Trophoblast cell (in vitro differentiated cells and primary cell): Measurements from ENCODE around the gene CDPF1.

Source experiments
- DNase-seq, 2 donors: peaks; one replicate each; pipeline ENCODE4 v3.0.0-alpha.2; 2016
- H2AFZ ChIP-seq: 2 replicates; pipeline ENCODE4 v1.6.1; 2013; ENCODE audit warnings: low read length, moderate library complexity, mild to moderate bottlenecking; ENCODE audit not compliant: insufficient read depth, poor library complexity
- H2AK5ac ChIP-seq: 2 replicates; pipeline ENCODE4 v1.6.1; 2013; ENCODE audit warnings: mild to moderate bottlenecking, low read length
- H2BK120ac ChIP-seq: 2 replicates; pipeline ENCODE4 v1.6.1; 2013; ENCODE audit warnings: low read length, mild to moderate bottlenecking, moderate library complexity; ENCODE audit not compliant: insufficient read depth, poor library complexity
- H2BK12ac ChIP-seq: 2 replicates; pipeline ENCODE4 v1.6.1; 2013; ENCODE audit warnings: mild to moderate bottlenecking, low read length, moderate library complexity
- H2BK5ac ChIP-seq: 2 replicates; pipeline ENCODE4 v1.6.1; 2013; ENCODE audit warnings: low read length, low read depth, moderate library complexity, mild to moderate bottlenecking; ENCODE audit not compliant: poor library complexity
- H3K14ac ChIP-seq: 2 replicates; pipeline ENCODE4 v1.6.1; 2013; ENCODE audit warnings: mild to moderate bottlenecking, low read length
- H3K18ac ChIP-seq: 2 replicates; pipeline ENCODE4 v1.6.1; 2013; ENCODE audit warnings: mild to moderate bottlenecking, low read length
- H3K23ac ChIP-seq: 2 replicates; pipeline ENCODE4 v1.6.1; 2013; ENCODE audit warnings: low read length
- H3K27ac ChIP-seq: 2 replicates; pipeline ENCODE4 v1.5.1; 2013; ENCODE audit warnings: low read depth, mild to moderate bottlenecking, inconsistent platforms, low read length, moderate library complexity
- H3K27me3 ChIP-seq: 2 replicates; pipeline ENCODE4 v1.6.1; 2013; ENCODE audit warnings: inconsistent platforms, mild to moderate bottlenecking, low read length, moderate library complexity; ENCODE audit not compliant: insufficient read depth
- H3K36me3 ChIP-seq, 2 experiments: 1 replicate in 1 of 2; 2 replicates in 1 of 2; pipeline ENCODE4 v1.6.1; 2013; ENCODE audit warnings: low read length in 2 of 2, mild to moderate bottlenecking in 2 of 2, moderate library complexity in 1 of 2; ENCODE audit not compliant: insufficient read depth in 2 of 2, control insufficient read depth in 1 of 2
- H3K4ac ChIP-seq: 2 replicates; pipeline ENCODE4 v1.6.1; 2013; ENCODE audit warnings: low read depth, mild to moderate bottlenecking, low read length, moderate library complexity
- H3K4me1 ChIP-seq, 2 experiments: 1 replicate in 1 of 2; 2 replicates in 1 of 2; pipeline ENCODE4 v1.6.1; 2013; ENCODE audit warnings: low read length in 2 of 2, mild to moderate bottlenecking in 2 of 2, moderate library complexity in 1 of 2; ENCODE audit not compliant: insufficient read depth in 2 of 2, control insufficient read depth in 1 of 2
- H3K4me2 ChIP-seq: 2 replicates; pipeline ENCODE4 v1.6.1; 2013; ENCODE audit warnings: inconsistent platforms, mild to moderate bottlenecking, low read length, moderate library complexity
- H3K4me3 ChIP-seq: 2 replicates; pipeline ENCODE4 v1.5.1; 2013; ENCODE audit warnings: mild to moderate bottlenecking, low read depth, low read length, inconsistent platforms
- H3K79me1 ChIP-seq: one replicate; pipeline ENCODE4 v1.6.1; 2013; ENCODE audit warnings: low read length
- H3K79me2 ChIP-seq: 2 replicates; pipeline ENCODE4 v1.6.1; 2013; ENCODE audit warnings: low read length, mild to moderate bottlenecking; ENCODE audit not compliant: control insufficient read depth, insufficient read depth, poor library complexity
- H3K9ac ChIP-seq: 2 replicates; pipeline ENCODE4 v1.6.1; 2013; ENCODE audit warnings: mild to moderate bottlenecking, low read length
- H3K9me3 ChIP-seq: 2 replicates; pipeline ENCODE4 v1.6.1; 2013; ENCODE audit warnings: low read depth, mild to moderate bottlenecking, control low read depth, inconsistent platforms, low read length; ENCODE audit not compliant: insufficient read depth
- H4K12ac ChIP-seq: 2 replicates; pipeline ENCODE4 v1.6.1; 2013; ENCODE audit warnings: low read depth, mild to moderate bottlenecking, low read length, moderate library complexity
- H4K8ac ChIP-seq: 2 replicates; pipeline ENCODE4 v1.6.1; 2013; ENCODE audit warnings: low read depth, mild to moderate bottlenecking, low read length, moderate library complexity
- H4K91ac ChIP-seq: one replicate; pipeline ENCODE4 v1.6.1; 2013; ENCODE audit warnings: low read depth, mild to moderate bottlenecking, low read length, moderate library complexity
- WGBS: extraction: QIAGEN DNeasy Blood & Tissue Kit; methylation state at CpG from one replicate; pipeline ENCODE4 v1.1.7; 2013; ENCODE audit warnings: missing lambda C conversion rate; ENCODE audit not compliant: insufficient read length, insufficient coverage; ENCODE audit errors: extremely low coverage; 5-methylcytosine and 5-hydroxymethylcytosine counted together

Gene CDPF1

DNA sequence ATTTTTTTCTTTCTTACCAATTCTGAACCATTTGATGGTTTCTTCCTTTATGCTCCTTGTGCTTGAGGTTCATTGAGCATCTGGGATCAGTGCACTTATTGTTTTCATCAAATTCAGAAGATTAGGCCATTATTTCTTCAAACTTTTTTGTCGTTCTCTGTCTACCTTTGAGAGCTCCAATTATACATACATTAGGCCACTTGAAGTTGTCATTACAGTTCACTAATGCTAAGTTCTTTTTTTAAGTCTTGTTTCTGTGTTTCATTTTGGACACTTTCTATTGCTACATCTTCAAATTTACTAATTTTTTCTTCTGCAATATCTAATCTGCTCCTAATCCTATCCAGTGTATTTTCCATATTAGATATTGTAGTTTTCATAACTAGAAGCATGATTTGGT lies 40.8 kb downstream of the CDPF1 start:
- H3K4me3 ChIP-seq, result no peak overlapping the region
- H3K4me2 ChIP-seq, result no peak overlapping the region
- no peak overlapping the region for H3K27ac ChIP-seq
- no peak overlapping the region for H3K9ac ChIP-seq
- no peak for DNase-seq
- WGBS, result no CpG with 5 or more reads among the region's 1 CpG
- no peaks in the 10 kb centered on the region for H3K79me2 ChIP-seq
- H4K12ac ChIP-seq, result no peak overlapping the region
- no peak overlapping the region for H3K18ac ChIP-seq
- H3K23ac ChIP-seq, result no peak overlapping the region
- no peak overlapping the region for H4K91ac ChIP-seq
- H2BK12ac ChIP-seq, result no peak overlapping the region
- no peaks in the 10 kb centered on the region for H3K27me3 ChIP-seq
- H4K8ac ChIP-seq, result no peak overlapping the region
- H2BK120ac ChIP-seq, result no peak overlapping the region
- no peaks in the 10 kb centered on the region for H3K4me1 ChIP-seq
- no peak overlapping the region for H3K14ac ChIP-seq
- H3K4ac ChIP-seq, result no peak overlapping the region
- H3K79me1 ChIP-seq, result no peaks in the 10 kb centered on the region
- H3K9me3 ChIP-seq, result peaks cover 13% of the 10 kb centered on the region
- peaks cover 0 to 2% of the 10 kb centered on the region in 2 experiments for H3K36me3 ChIP-seq
- H2AK5ac ChIP-seq, result no peak overlapping the region
- no peak overlapping the region for H2AFZ ChIP-seq
- no peak overlapping the region for H2BK5ac ChIP-seq

DNA sequence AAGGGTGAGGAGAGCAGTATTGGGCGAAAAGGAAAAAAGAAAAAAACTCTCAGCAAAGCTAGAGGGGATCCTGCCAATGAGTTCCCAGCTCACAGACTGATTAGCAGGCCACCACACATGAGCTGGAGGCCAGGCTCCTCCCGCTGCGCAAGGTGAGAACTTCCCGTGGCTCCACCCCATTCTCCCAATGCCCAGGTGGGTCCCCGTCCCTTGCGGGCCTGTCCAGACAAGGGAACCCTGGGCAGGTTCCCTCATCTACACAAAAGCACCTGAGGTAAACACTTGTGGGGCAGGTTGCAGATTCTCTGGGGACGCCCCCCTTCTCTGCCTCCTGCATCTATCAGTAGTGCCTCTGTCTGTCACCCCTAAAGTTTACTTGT lies 46.5 kb downstream of the CDPF1 start:
- H3K27me3 ChIP-seq, result no peaks in the 10 kb centered on the region
- no peak for DNase-seq
- no peak overlapping the region for H3K14ac ChIP-seq
- H3K27ac ChIP-seq, result no peak overlapping the region
- H2BK5ac ChIP-seq, result no peak overlapping the region
- H4K91ac ChIP-seq, result no peak overlapping the region
- H3K18ac ChIP-seq, result no peak overlapping the region
- no peak overlapping the region for H2BK120ac ChIP-seq
- no peaks in the 10 kb centered on the region for H3K36me3 ChIP-seq
- H3K23ac ChIP-seq, result no peak overlapping the region
- H3K4me2 ChIP-seq, result no peak overlapping the region
- H3K4ac ChIP-seq, result no peak overlapping the region
- no peaks in the 10 kb centered on the region for H3K4me1 ChIP-seq
- no peaks in the 10 kb centered on the region for H3K79me2 ChIP-seq
- no peak overlapping the region for H3K4me3 ChIP-seq
- H3K79me1 ChIP-seq, result no peaks in the 10 kb centered on the region
- H2AK5ac ChIP-seq, result no peak overlapping the region
- no peak overlapping the region for H2BK12ac ChIP-seq
- H4K12ac ChIP-seq, result no peak overlapping the region
- H2AFZ ChIP-seq, result no peak overlapping the region
- no peak overlapping the region for H3K9ac ChIP-seq
- H4K8ac ChIP-seq, result no peak overlapping the region
- no CpG with 5 or more reads among the region's 7 CpGs for WGBS
- peaks cover 2% of the 10 kb centered on the region for H3K9me3 ChIP-seq

DNA sequence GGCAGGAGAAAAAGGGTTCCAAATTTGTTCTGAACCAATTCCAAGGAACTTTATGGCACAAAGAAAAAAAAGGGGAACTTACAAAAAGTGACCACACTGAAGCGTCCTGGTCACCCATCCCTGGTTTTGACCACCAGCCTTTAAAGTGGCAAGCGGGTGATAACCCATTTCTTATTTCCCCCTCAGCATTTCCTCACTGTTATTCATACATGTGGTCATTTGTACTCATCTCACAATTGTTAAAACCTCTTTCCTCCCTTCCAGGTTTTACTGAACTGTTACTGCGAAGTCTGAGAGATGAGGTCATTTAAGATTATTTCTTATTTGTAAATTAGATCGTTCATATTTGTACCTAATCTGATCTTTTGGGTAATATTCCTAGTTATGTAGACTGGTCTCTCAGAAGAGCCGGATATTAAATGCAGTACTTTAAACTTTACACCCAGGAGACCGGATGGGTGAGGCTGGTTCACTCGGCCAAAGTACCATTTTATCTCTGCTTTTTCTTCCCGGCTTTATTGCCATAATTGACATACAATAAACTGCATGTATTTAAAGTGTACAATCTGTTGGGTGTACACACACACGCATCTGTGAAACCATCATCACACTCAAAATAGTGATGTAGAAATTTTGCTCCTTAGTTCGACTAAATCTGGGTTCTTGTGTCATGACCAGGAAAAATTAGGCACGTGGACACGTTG lies 47.0 kb downstream of the CDPF1 start:
- Histone ChIP-seq H3K9ac (no peak overlapping the region), H3K27me3 (no peaks in the 10 kb centered on the region), H3K4me2 (no peak overlapping the region), H3K23ac (no peak overlapping the region), H3K79me2 (no peaks in the 10 kb centered on the region), H4K12ac (no peak overlapping the region), H3K4ac (no peak overlapping the region), H2BK120ac (no peak overlapping the region), H4K8ac (no peak overlapping the region), H2BK5ac (no peak overlapping the region), H3K4me1 (no peaks in the 10 kb centered on the region), H4K91ac (no peak overlapping the region), H2AFZ (no peak overlapping the region), H3K36me3 (no peaks in the 10 kb centered on the region), H3K14ac (no peak overlapping the region), H2BK12ac (no peak overlapping the region), H3K79me1 (no peaks in the 10 kb centered on the region), H2AK5ac (no peak overlapping the region), H3K9me3 (no peaks in the 10 kb centered on the region), H3K27ac (no peak overlapping the region), H3K18ac (no peak overlapping the region), H3K4me3 (no peak overlapping the region)
- WGBS, result no CpG with 5 or more reads among the region's 12 CpGs
- DNase-seq, result no peak

- H3K9me3 ChIP-seq, result no peaks in the 10 kb centered on the region
- no peak overlapping the region for H3K18ac ChIP-seq
- H3K27ac ChIP-seq, result no peak overlapping the region
- no peaks in the 10 kb centered on the region for H3K79me2 ChIP-seq
- H3K36me3 ChIP-seq, result no peaks in the 10 kb centered on the region
- no peak overlapping the region for H4K8ac ChIP-seq
- no peak overlapping the region for H3K4me2 ChIP-seq
- H4K12ac ChIP-seq, result no peak overlapping the region
- H3K79me1 ChIP-seq, result no peaks in the 10 kb centered on the region
- H4K91ac ChIP-seq, result no peak overlapping the region
- H3K23ac ChIP-seq, result no peak overlapping the region
- no peaks in the 10 kb centered on the region for H3K4me1 ChIP-seq
- H2BK5ac ChIP-seq, result no peak overlapping the region
- H2AFZ ChIP-seq, result no peak overlapping the region
- H2BK120ac ChIP-seq, result no peak overlapping the region
- no peak overlapping the region for H3K9ac ChIP-seq
- WGBS, result no CpG with 5 or more reads among the region's 17 CpGs
- no peak for DNase-seq
- H3K27me3 ChIP-seq, result no peaks in the 10 kb centered on the region
- H3K4me3 ChIP-seq, result no peak overlapping the region
- H3K4ac ChIP-seq, result no peak overlapping the region
- H3K14ac ChIP-seq, result no peak overlapping the region
- no peak overlapping the region for H2BK12ac ChIP-seq
- H2AK5ac ChIP-seq, result no peak overlapping the region
Measured at GRCh38 chr22:46201059-46201757, 48.9 kb downstream of the CDPF1 start.
